Subcutaneous abdominal adipose tissue (tissue), 5 donors: ENCODE results near the gene GLRA1.

Source experiments
- H3K27ac ChIP-seq: one replicate; pipeline ENCODE4 v1.7.0; 2013; ENCODE audit warnings: low read depth, mild to moderate bottlenecking, inconsistent platforms, low read length, moderate library complexity
- H3K27me3 ChIP-seq, 5 donors: one replicate each; pipeline ENCODE4 v1.7.0; 2013; ENCODE audit warnings: low read length in 5 of 5, inconsistent platforms in 1 of 5; ENCODE audit not compliant: control insufficient read depth in 5 of 5, insufficient read depth in 4 of 5
- H3K36me3 ChIP-seq, 5 donors: one replicate each; pipeline ENCODE4 v1.7.0; 2013; ENCODE audit warnings: low read length in 5 of 5; ENCODE audit not compliant: control insufficient read depth in 5 of 5, insufficient read depth in 5 of 5
- H3K4me1 ChIP-seq, 5 donors: one replicate each; pipeline ENCODE4 v1.7.0; 2013; ENCODE audit warnings: low read length in 5 of 5, mild to moderate bottlenecking in 3 of 5, moderate library complexity in 1 of 5; ENCODE audit not compliant: control insufficient read depth in 5 of 5, insufficient read depth in 5 of 5
- H3K4me3 ChIP-seq, 5 donors: one replicate each; pipeline ENCODE4 v1.7.0; 2013; ENCODE audit warnings: low read length in 5 of 5, low read depth in 1 of 5
- H3K9ac ChIP-seq, 5 donors: one replicate each; pipeline ENCODE4 v1.7.0; 2013; ENCODE audit warnings: low read length in 5 of 5, mild to moderate bottlenecking in 4 of 5, moderate library complexity in 3 of 5
- H3K9me3 ChIP-seq, 5 donors: one replicate each; pipeline ENCODE4 v1.7.0; 2013; ENCODE audit warnings: low read length in 5 of 5; ENCODE audit not compliant: control insufficient read depth in 5 of 5
- donor health status: healthy.
- donor health status: healthy.
- donor health status: healthy.
- donor health status: healthy.
- donor health status: healthy.

The GLRA1 gene

DNA sequence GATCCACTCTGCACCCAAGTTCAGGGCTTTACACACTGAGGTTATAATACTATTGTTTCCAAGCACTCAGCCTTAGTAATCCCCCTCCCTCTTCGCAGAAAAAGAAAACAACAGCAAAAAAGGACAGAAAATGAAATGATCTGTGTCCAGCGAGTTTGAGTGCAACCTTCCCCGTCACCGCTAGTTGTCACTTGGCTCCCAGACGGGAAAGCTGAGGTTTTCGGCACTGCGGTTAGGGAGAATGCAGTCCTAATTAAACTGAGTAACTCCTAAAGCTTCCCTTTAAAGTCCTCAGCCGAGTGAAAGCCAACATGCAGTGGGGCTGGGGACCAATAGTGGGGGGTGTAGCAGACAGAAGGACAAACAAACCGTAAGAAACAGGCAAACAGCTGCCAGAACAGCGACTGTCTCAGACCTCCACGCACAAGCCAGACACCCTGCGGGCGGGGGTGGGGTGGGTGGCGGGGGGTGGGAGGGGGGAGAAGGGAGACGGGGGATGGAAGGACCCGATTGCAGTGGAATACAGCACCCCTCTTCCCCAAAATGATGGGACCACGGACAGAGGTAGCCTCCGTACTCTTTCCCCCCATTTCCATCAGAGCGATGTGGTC, 680 bp downstream of the GLRA1 start:
- H3K9ac ChIP-seq = no peak overlapping the region
- no peaks in the 10 kb centered on the region for H3K9me3 ChIP-seq
- H3K27me3 ChIP-seq = peaks cover 0 to 10% (median 2%) of the 10 kb centered on the region in 5 donors

GRCh38 chr5:151921916-151922315, 2.7 kb downstream of the GLRA1 start:
- Histone ChIP-seq H3K27me3 (peaks cover 0 to 10% (median 2%) of the 10 kb centered on the region in 5 donors), H3K36me3 (no peaks in the 10 kb centered on the region), H3K4me1 (no peaks in the 10 kb centered on the region), H3K9ac (no peak overlapping the region), H3K27ac (no peak overlapping the region), H3K9me3 (no peaks in the 10 kb centered on the region), H3K4me3 (no peak overlapping the region)

More for the DNA sequence above, 680 bp downstream of the GLRA1 start:
- no peak overlapping the region for H3K27ac ChIP-seq
- H3K4me1 ChIP-seq = no peaks in the 10 kb centered on the region
- no peak overlapping the region for H3K4me3 ChIP-seq
- no peaks in the 10 kb centered on the region for H3K36me3 ChIP-seq

GRCh38 chr5:151917904-151918303, 6.7 kb downstream of the GLRA1 start:
- Histone ChIP-seq H3K9me3 (no peaks in the 10 kb centered on the region), H3K9ac (no peak overlapping the region), H3K36me3 (no peaks in the 10 kb centered on the region), H3K4me3 (no peak overlapping the region), H3K27ac (no peak overlapping the region), H3K27me3 (no peaks in the 10 kb centered on the region), H3K4me1 (no peaks in the 10 kb centered on the region)

DNA sequence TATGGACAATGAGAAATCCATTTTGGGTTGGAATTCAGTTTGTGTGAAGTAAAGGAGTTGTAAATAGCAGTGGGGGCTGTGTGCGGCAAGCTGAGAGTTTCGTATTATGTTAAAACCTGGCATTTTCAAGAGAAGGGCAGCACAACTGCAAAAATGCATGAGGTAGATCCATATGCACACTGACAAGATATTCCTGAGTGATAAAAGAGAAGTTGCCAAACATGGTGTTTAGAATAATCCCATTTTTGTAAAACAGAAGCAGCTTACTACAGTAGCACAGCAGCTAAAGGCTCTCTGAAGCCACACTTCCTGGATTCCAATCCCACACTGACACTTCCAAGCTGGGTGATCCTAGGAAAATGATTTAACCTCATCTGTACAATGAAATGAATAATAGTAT, 11.2 kb downstream of the GLRA1 start:
- Histone ChIP-seq H3K36me3 (no peaks in the 10 kb centered on the region), H3K4me3 (no peak overlapping the region), H3K27ac (no peak overlapping the region), H3K9ac (no peak overlapping the region), H3K9me3 (no peaks in the 10 kb centered on the region), H3K4me1 (no peaks in the 10 kb centered on the region), H3K27me3 (no peaks in the 10 kb centered on the region)

DNA sequence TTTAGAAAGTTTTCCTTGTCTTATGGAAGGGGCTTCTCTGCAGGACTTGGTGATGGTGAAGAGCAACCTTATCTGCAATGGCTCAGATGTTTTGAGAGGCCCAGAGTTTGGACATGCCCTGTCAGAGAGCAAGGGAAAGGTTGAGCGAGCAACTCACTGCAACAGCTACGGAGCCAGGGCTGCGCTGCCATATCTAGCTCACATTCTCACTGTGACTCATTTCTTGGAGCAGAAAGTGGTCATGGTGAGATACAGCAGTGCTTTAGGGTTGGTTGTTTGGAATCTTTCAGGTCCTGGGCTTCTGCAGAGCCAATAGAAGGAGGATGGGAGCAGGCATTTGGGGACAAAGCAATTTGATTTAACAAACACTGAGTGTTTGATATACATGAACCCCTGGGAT, 12.3 kb downstream of the GLRA1 start:
- no peak overlapping the region for H3K27ac ChIP-seq
- H3K36me3 ChIP-seq = no peaks in the 10 kb centered on the region
- no peaks in the 10 kb centered on the region for H3K4me1 ChIP-seq
- no peak overlapping the region for H3K4me3 ChIP-seq
- H3K27me3 ChIP-seq = no peaks in the 10 kb centered on the region
- H3K9ac ChIP-seq = no peak overlapping the region
- H3K9me3 ChIP-seq = no peaks in the 10 kb centered on the region

DNA sequence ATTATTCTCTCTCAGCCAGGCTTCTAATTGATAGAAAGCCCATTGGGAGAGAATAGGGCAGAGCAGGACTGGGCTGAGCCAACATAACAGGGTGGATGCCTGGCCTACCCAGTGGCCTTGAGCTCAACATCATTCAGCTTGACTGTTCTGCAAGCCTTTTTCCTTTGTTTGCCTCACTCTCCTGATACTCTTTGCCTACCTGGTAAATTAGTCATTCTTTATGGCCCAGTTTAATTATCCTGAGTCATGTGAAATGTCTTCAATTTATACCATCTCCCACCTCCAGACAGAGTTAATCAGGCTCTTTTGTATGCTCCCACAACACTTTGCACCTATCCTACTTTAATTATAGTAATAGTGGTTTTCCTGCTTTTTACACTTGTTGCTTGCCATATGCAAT, 13.6 kb downstream of the GLRA1 start:
- Histone ChIP-seq H3K4me3 (no peak overlapping the region), H3K4me1 (peaks cover 0 to 5% (median 0%) of the 10 kb centered on the region in 5 donors), H3K27me3 (no peaks in the 10 kb centered on the region), H3K9ac (no peak overlapping the region), H3K27ac (no peak overlapping the region), H3K36me3 (no peaks in the 10 kb centered on the region), H3K9me3 (no peaks in the 10 kb centered on the region)

DNA sequence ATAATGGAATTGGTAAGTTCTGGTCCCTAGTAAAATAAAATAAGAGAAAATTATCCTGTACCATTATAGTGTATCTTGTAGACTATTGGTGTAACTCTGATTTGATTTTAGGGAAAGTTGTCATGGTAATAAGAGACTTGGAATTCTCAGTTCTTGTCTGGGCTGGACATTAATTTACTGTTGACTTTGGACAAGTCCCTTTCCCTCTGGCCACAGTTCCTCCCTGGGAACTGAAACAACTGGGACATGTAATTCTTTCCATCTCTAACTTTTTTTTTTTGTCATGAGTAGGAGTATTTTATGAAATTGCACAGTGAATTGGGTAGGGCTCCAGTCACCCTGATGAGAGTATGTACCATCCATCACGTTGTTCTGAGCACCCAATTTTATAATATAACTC, 15.0 kb downstream of the GLRA1 start:
- no peak overlapping the region for H3K9ac ChIP-seq

DNA sequence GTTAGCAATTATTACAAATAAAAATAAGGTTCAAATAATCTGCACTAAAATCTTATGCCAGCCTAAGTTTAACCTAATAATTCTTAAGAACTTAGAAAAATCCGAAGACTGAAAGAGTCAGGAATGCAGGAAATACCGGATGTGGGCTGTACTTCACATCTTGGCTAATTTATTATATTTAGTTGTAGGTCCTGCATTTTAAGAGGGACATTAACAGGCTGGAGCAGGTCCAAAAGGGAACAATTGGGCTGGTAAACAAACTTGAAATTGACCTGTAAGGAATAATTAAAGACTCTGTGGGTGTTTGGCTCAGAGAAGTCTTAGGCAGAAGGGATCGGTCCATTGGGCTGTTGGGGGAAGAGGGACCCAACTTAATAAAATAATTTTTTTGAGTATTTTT, 18.4 kb downstream of the GLRA1 start:
- peaks cover 0 to 7% (median 2%) of the 10 kb centered on the region in 5 donors for H3K4me1 ChIP-seq

More for the DNA sequence above, 15.0 kb downstream of the GLRA1 start:
- H3K4me3 ChIP-seq = no peak overlapping the region
- H3K9me3 ChIP-seq = no peaks in the 10 kb centered on the region
- H3K27me3 ChIP-seq = no peaks in the 10 kb centered on the region
- H3K36me3 ChIP-seq = no peaks in the 10 kb centered on the region
- peaks cover 0 to 7% (median 0%) of the 10 kb centered on the region in 5 donors for H3K4me1 ChIP-seq
- no peak overlapping the region for H3K27ac ChIP-seq

GRCh38 chr5:151905557-151905961, 19.1 kb downstream of the GLRA1 start:
- Histone ChIP-seq H3K27ac (no peak overlapping the region), H3K9ac (no peak overlapping the region), H3K4me1 (peaks cover 0 to 8% (median 7%) of the 10 kb centered on the region in 5 donors), H3K36me3 (no peaks in the 10 kb centered on the region), H3K9me3 (no peaks in the 10 kb centered on the region), H3K27me3 (no peaks in the 10 kb centered on the region), H3K4me3 (no peak overlapping the region)

More for the DNA sequence above, 18.4 kb downstream of the GLRA1 start:
- Histone ChIP-seq H3K27me3 (no peaks in the 10 kb centered on the region), H3K9me3 (no peaks in the 10 kb centered on the region), H3K27ac (no peak overlapping the region), H3K9ac (no peak overlapping the region), H3K36me3 (no peaks in the 10 kb centered on the region), H3K4me3 (no peak overlapping the region)

GRCh38 chr5:151904909-151905308, 19.7 kb downstream of the GLRA1 start:
- Histone ChIP-seq H3K27ac (no peak overlapping the region), H3K9ac (no peak overlapping the region), H3K36me3 (no peaks in the 10 kb centered on the region), H3K4me1 (peaks cover 0 to 10% (median 7%) of the 10 kb centered on the region in 5 donors), H3K9me3 (no peaks in the 10 kb centered on the region), H3K27me3 (no peaks in the 10 kb centered on the region), H3K4me3 (no peak overlapping the region)
